Measurements from ENCODE around the gene PACS2. TPM values are rescaled to one million over a fixed set of nuclear protein-coding genes. Genes with fewer than 3 reads are reported as not detected.

Gene PACS2
- total and polyA plus RNA-seq, 2 donors (not counting 1 experiment from before 2014, with no cell fraction given), result 65.6 to 70.7 TPM

- intact Hi-C loops (cut with micrococcal nuclease), result no loop called here
- Histone ChIP-seq H3K27me3 (replicated peaks in 1 of 4; ENCODE audit: control extremely low read depth in 1 of 4, control insufficient read depth in 3 of 4, insufficient read depth in 4 of 4, low read length in 3 of 4) (no peaks in the 10 kb centered on the region), H3K4me1 (ENCODE audit: control insufficient read depth in 2 of 2, insufficient read depth in 2 of 2, low read length in 2 of 2) (peaks cover 4 to 13% of the 10 kb centered on the region in 2 donors), H3K9ac (ENCODE audit: low read length) (no peak overlapping the region), H3K4me2 (replicated peaks; ENCODE audit: low read depth, low read length, poor library complexity, severe bottlenecking) (no peak overlapping the region), H3K27ac (ENCODE audit: low read length in 2 of 2) (no peak overlapping the region), H2AFZ (ENCODE audit: insufficient read depth, low read depth, low read length, poor library complexity, severe bottlenecking) (no peak overlapping the region), H4K20me1 (ENCODE audit: control insufficient read depth, insufficient read depth, low read length, poor library complexity, severe bottlenecking) (peaks cover 17% of the 10 kb centered on the region), H3K9me3 (ENCODE audit: control extremely low read depth in 1 of 3, control insufficient read depth in 2 of 3, insufficient read depth in 1 of 3, low read length in 2 of 3) (peaks cover 0 to 13% (median 3%) of the 10 kb centered on the region in 3 donors), H3K36me3 (replicated peaks in 1 of 2; ENCODE audit: control extremely low read depth in 1 of 2, control insufficient read depth in 1 of 2, extremely low read depth in 1 of 2, insufficient read depth in 2 of 2, low read length in 1 of 2) (no peaks in the 10 kb centered on the region), H3K79me2 (ENCODE audit: control insufficient read depth, insufficient read depth, low read length) (no peaks in the 10 kb centered on the region), H3K4me3 (ENCODE audit: control extremely low read depth in 1 of 5, extremely low read depth in 1 of 5, insufficient read depth in 1 of 5, low read depth in 2 of 5, low read length in 4 of 5) (no peak overlapping the region)
- no peak for TF ChIP-seq EZH2 (IDR thresholded peaks at IDR 0.05; ENCODE audit: borderline replicate concordance, insufficient read depth, low read depth, low read length, poor library complexity, severe bottlenecking)
- TF ChIP-seq, protein P1, sequence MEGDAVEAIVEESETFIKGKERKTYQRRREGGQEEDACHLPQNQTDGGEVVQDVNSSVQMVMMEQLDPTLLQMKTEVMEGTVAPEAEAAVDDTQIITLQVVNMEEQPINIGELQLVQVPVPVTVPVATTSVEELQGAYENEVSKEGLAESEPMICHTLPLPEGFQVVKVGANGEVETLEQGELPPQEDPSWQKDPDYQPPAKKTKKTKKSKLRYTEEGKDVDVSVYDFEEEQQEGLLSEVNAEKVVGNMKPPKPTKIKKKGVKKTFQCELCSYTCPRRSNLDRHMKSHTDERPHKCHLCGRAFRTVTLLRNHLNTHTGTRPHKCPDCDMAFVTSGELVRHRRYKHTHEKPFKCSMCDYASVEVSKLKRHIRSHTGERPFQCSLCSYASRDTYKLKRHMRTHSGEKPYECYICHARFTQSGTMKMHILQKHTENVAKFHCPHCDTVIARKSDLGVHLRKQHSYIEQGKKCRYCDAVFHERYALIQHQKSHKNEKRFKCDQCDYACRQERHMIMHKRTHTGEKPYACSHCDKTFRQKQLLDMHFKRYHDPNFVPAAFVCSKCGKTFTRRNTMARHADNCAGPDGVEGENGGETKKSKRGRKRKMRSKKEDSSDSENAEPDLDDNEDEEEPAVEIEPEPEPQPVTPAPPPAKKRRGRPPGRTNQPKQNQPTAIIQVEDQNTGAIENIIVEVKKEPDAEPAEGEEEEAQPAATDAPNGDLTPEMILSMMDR (IDR thresholded peaks at IDR 0.05), result no peak
- DNase-seq (no peak), ATAC-seq (ENCODE audit: low read depth) (no peak)
- no peaks in the 10 kb centered on the region for H3K9me3 Mint-ChIP-seq (ENCODE audit: insufficient read depth)
- POLR2A ChIA-PET, result no interaction called here
- H3K27me3 Mint-ChIP-seq, result no peaks in the 10 kb centered on the region
- no peak overlapping the region for H3K27ac Mint-ChIP-seq
- CTCF ChIA-PET, result interaction anchor here (1.0 kb wide), 1 partner anchor 269 kb away, joined by 3 read pairs; no protein-coding TSS in a partner anchor
- 97% methylated on average over 20 of the region's 22 CpGs for WGBS (ENCODE audit: insufficient coverage)
- H3K4me3 Mint-ChIP-seq, result no peak overlapping the region
- peaks cover 8% of the 10 kb centered on the region for H3K4me1 Mint-ChIP-seq
Observed at GRCh38 chr14:105355850-105356604, 41.5 kb downstream of the PACS2 start.

- POLR2A ChIA-PET, result no interaction called here
- H2AFZ ChIP-seq (ENCODE audit: insufficient read depth, low read depth, low read length, poor library complexity, severe bottlenecking), result no peak overlapping the region
- TF ChIP-seq, protein P1 (IDR thresholded peaks at IDR 0.05), result no peak
- no peak for TF ChIP-seq EZH2 (IDR thresholded peaks at IDR 0.05; ENCODE audit: borderline replicate concordance, insufficient read depth, low read depth, low read length, poor library complexity, severe bottlenecking)
- intact Hi-C loops (cut with micrococcal nuclease), result no loop called here
- H3K4me3 Mint-ChIP-seq, result no peak overlapping the region
- H3K9ac ChIP-seq (ENCODE audit: low read length), result no peak overlapping the region
- no peaks in the 10 kb centered on the region for H3K27me3 Mint-ChIP-seq
- no peaks in the 10 kb centered on the region for H3K36me3 ChIP-seq (replicated peaks in 1 of 2; ENCODE audit: control extremely low read depth in 1 of 2, control insufficient read depth in 1 of 2, extremely low read depth in 1 of 2, insufficient read depth in 2 of 2, low read length in 1 of 2)
- 96% methylated on average over 9 of the region's 9 CpGs for WGBS (ENCODE audit: insufficient coverage)
- peaks cover 5% of the 10 kb centered on the region for H3K4me1 Mint-ChIP-seq
- ATAC-seq (ENCODE audit: low read depth) (no peak), DNase-seq (no peak)
- CTCF ChIA-PET, result interaction anchor here (1.0 kb wide), 1 partner anchor 270 kb away, joined by 3 read pairs; no protein-coding TSS in a partner anchor
- H3K4me3 ChIP-seq (ENCODE audit: control extremely low read depth in 1 of 5, extremely low read depth in 1 of 5, insufficient read depth in 1 of 5, low read depth in 2 of 5, low read length in 4 of 5), result no peak overlapping the region
- no peak overlapping the region for H3K27ac ChIP-seq (ENCODE audit: low read length in 2 of 2)
- H3K27ac Mint-ChIP-seq, result no peak overlapping the region
- no peaks in the 10 kb centered on the region for H3K79me2 ChIP-seq (ENCODE audit: control insufficient read depth, insufficient read depth, low read length)
- no peak overlapping the region for H3K4me2 ChIP-seq (replicated peaks; ENCODE audit: low read depth, low read length, poor library complexity, severe bottlenecking)
- no peaks in the 10 kb centered on the region for H3K27me3 ChIP-seq (replicated peaks in 1 of 4; ENCODE audit: control extremely low read depth in 1 of 4, control insufficient read depth in 3 of 4, insufficient read depth in 4 of 4, low read length in 3 of 4)
- H3K4me1 ChIP-seq (ENCODE audit: control insufficient read depth in 2 of 2, insufficient read depth in 2 of 2, low read length in 2 of 2), result peaks cover 2 to 8% of the 10 kb centered on the region in 2 donors
- H3K9me3 Mint-ChIP-seq (ENCODE audit: insufficient read depth), result no peaks in the 10 kb centered on the region
- H3K9me3 ChIP-seq (ENCODE audit: control extremely low read depth in 1 of 3, control insufficient read depth in 2 of 3, insufficient read depth in 1 of 3, low read length in 2 of 3), result peaks cover 0 to 13% (median 3%) of the 10 kb centered on the region in 3 donors
- H4K20me1 ChIP-seq (ENCODE audit: control insufficient read depth, insufficient read depth, low read length, poor library complexity, severe bottlenecking), result peaks cover 8% of the 10 kb centered on the region
Observed at GRCh38 chr14:105356927-105357326, 42.4 kb downstream of the PACS2 start.
